ENCODE data around the gene MCHR2. TPM values are rescaled to one million over a fixed set of nuclear protein-coding genes. Genes with fewer than 3 reads are reported as not detected.

The MCHR2 gene
- total RNA-seq, 4 donors from 2014 or later, result not detected

DNA sequence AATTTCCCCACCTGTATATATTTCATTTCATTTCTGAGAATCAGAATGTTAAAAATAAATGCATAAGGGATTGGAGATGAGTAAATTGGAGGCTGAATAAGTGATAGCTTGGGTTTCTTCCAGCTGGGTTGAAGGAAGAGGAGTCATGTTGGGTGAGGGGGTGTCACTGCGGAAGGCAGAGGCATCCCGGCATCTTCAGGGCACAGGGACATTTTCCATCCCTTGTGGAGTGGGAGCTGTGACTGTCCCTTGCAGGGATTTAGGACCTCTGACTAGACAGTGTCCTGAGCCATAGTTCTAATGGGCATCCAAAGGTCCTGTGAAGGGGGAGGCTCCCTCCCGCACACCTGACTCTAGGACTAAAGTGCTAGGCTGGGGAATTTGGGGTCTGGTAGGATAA lies 2.1 kb downstream of the MCHR2 start:
- TF ChIP-seq, protein P1, sequence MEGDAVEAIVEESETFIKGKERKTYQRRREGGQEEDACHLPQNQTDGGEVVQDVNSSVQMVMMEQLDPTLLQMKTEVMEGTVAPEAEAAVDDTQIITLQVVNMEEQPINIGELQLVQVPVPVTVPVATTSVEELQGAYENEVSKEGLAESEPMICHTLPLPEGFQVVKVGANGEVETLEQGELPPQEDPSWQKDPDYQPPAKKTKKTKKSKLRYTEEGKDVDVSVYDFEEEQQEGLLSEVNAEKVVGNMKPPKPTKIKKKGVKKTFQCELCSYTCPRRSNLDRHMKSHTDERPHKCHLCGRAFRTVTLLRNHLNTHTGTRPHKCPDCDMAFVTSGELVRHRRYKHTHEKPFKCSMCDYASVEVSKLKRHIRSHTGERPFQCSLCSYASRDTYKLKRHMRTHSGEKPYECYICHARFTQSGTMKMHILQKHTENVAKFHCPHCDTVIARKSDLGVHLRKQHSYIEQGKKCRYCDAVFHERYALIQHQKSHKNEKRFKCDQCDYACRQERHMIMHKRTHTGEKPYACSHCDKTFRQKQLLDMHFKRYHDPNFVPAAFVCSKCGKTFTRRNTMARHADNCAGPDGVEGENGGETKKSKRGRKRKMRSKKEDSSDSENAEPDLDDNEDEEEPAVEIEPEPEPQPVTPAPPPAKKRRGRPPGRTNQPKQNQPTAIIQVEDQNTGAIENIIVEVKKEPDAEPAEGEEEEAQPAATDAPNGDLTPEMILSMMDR (IDR thresholded peaks at IDR 0.05), result no peak
- no peak for TF ChIP-seq POLR2A (IDR thresholded peaks at IDR 0.05)
- H3K27me3 ChIP-seq, result no peaks in the 10 kb centered on the region
- H3K27ac ChIP-seq, result no peak overlapping the region
- no peaks in the 10 kb centered on the region for H3K9me3 ChIP-seq
- no peaks in the 10 kb centered on the region for H3K4me1 ChIP-seq
- DNase-seq, result no peak
- H3K36me3 ChIP-seq, result no peaks in the 10 kb centered on the region
- intact Hi-C loops (cut with DNase I; ENCODE audit: low total_unique reads), result no loop called here
- no peak overlapping the region for H3K4me3 ChIP-seq

DNA sequence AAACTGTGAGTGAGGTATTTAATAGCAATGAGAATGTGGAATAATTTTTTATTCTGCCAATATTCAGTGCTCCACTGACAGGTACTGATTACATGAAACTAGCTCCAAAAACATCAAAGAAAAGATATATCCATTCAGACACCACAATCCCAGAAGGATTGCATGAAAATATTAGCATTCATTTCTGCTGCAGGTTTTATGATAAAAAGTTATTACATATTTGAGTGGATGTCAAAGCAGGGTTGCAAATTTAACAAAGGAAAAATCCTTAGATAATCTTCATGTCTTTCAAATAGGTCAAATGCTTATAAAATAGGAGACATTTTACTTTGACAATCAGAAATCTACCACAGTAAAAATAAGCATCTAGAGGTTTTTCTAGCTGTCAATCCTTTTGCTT lies 13.3 kb downstream of the MCHR2 start:
- H3K27me3 ChIP-seq, result no peaks in the 10 kb centered on the region
- no peak overlapping the region for H3K4me3 ChIP-seq
- no peak overlapping the region for H3K27ac ChIP-seq
- no peak for TF ChIP-seq POLR2A (IDR thresholded peaks at IDR 0.05)
- TF ChIP-seq, protein P1 (IDR thresholded peaks at IDR 0.05), result no peak
- no peaks in the 10 kb centered on the region for H3K36me3 ChIP-seq
- intact Hi-C loops (cut with DNase I; ENCODE audit: low total_unique reads), result no loop called here
- H3K9me3 ChIP-seq, result no peaks in the 10 kb centered on the region
- DNase-seq, result no peak
- H3K4me1 ChIP-seq, result no peaks in the 10 kb centered on the region

DNA sequence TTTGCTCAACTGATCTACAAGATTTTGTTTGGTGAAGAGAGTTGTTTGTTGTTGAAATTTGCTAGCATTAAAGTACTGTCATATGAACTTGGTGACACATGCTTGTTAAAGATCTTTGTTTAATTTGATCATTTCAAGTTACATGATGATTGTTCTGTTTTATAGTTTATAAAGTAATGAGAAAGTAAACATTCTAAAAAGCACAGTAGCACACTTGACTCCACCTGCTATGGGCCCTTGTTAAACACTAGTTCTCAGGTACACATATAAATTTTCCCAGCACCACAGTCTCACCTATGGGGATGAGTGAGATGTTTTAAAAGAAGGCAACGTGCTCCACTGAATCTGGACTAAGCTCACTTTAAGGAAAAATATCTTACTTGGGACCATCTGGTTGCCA lies 14.1 kb downstream of the MCHR2 start:
- no peak for TF ChIP-seq POLR2A (IDR thresholded peaks at IDR 0.05)
- TF ChIP-seq, protein P1 (IDR thresholded peaks at IDR 0.05), result no peak
- Histone ChIP-seq H3K36me3 (no peaks in the 10 kb centered on the region), H3K4me3 (no peak overlapping the region), H3K4me1 (no peaks in the 10 kb centered on the region), H3K27me3 (no peaks in the 10 kb centered on the region), H3K27ac (no peak overlapping the region), H3K9me3 (no peaks in the 10 kb centered on the region)
- no peak for DNase-seq
- intact Hi-C loops (cut with DNase I; ENCODE audit: low total_unique reads), result no loop called here

DNA sequence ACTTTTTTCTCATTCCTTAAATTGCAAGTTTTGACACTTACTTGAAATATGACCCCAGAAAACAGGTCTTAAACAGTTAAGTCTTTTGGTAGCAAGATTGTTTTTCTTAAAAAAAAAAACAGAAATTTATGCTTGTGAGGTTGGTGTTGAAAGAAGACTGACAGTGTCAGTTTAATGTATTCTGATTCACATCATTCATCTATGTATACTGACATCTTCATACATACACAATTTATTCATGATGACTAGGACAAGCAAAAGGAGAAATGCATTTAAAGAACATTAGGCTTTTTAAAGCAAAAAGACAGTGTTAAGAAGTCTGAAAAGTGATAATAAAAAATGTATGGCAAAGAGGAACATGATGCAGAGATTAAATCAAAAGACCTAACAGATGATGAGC lies 27.0 kb downstream of the MCHR2 start:
- intact Hi-C loops (cut with DNase I; ENCODE audit: low total_unique reads), result no loop called here
- Histone ChIP-seq H3K27me3 (no peaks in the 10 kb centered on the region), H3K4me1 (no peaks in the 10 kb centered on the region), H3K4me3 (no peak overlapping the region), H3K36me3 (no peaks in the 10 kb centered on the region), H3K27ac (no peak overlapping the region), H3K9me3 (no peaks in the 10 kb centered on the region)
- no peak for DNase-seq
- TF ChIP-seq, protein P1 (IDR thresholded peaks at IDR 0.05), result no peak
- TF ChIP-seq POLR2A (IDR thresholded peaks at IDR 0.05), result no peak

DNA sequence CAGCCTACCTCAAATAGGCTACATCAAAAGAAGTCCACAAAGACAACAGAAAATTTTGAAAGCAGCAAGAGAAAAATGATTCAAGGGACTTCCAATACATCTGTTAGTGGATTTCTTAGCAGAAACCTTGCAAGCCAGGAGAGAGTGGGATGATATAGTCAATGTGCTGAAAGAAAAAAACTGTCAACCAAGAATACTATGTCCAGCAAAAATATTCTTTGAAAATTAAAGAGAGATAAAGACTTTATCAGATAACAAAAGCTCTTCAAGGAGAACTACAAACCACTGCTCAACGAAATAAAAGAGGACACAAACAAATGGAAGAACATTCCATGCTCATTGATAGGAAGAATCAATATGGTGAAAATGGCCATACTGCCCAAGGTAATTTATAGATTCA lies 34.0 kb downstream of the MCHR2 start:
- no peak for DNase-seq
- TF ChIP-seq, protein P1 (IDR thresholded peaks at IDR 0.05), result no peak
- no peak for TF ChIP-seq POLR2A (IDR thresholded peaks at IDR 0.05)
- intact Hi-C loops (cut with DNase I; ENCODE audit: low total_unique reads), result no loop called here
- Histone ChIP-seq H3K27ac (no peak overlapping the region), H3K36me3 (no peaks in the 10 kb centered on the region), H3K9me3 (peaks cover 0 to 5% of the 10 kb centered on the region in 2 donors), H3K4me3 (no peak overlapping the region), H3K27me3 (no peaks in the 10 kb centered on the region), H3K4me1 (no peaks in the 10 kb centered on the region)
